RPMI7951 (cell line): ENCODE results near the gene ZFAND2B. TPM values are rescaled to one million over a fixed set of nuclear protein-coding genes. Genes with fewer than 3 reads are reported as not detected.

Source experiments
- DNase-seq: peaks from one replicate; pipeline ENCODE4 v3.0.0-alpha.2; 2012; ENCODE audit warnings: low read depth
- total RNA-seq: library from RNA; depleted of rRNA; stranded (reverse); fragments of >200 nt; shearing (Covaris generic); gene quantifications from 2 replicates; pipeline ENCODE4 v1.2.3, GENCODE V29; 2014; rRNA removed

The ZFAND2B gene
- 49.6 and 55.1 TPM in 2 replicates for total RNA-seq

GRCh38 chr2:219206328-219207133 lies at the start of gene ZFAND2B:
Gene ZFAND2B, plus strand, starts transcription at chr2:219206782. Its CDS starts 206 bp downstream, at chr2:219206988.
- DNase-seq = peak; percentile 93

GRCh38 chr2:219157396-219157795 lies 49.2 kb upstream of the ZFAND2B start:
- DNase-seq = no peak

- no peak for DNase-seq
These were observed 48.6 kb upstream of the ZFAND2B start for GRCh38 chr2:219158025-219158424.

- DNase-seq = no peak
These were observed 48.0 kb upstream of the ZFAND2B start for GRCh38 chr2:219158586-219158985.

- peak; percentile 26 for DNase-seq
These were observed 46.8 kb upstream of the ZFAND2B start for GRCh38 chr2:219159771-219160185.

GRCh38 chr2:219160186-219161017 lies 46.2 kb upstream of the ZFAND2B start, which contains the start of gene NHEJ1:
Gene NHEJ1, minus strand, starts transcription at chr2:219160815. Its CDS starts 2,453 bp downstream, at chr2:219158362.
- DNase-seq = peak; percentile 93

GRCh38 chr2:219161097-219161496 lies 45.5 kb upstream of the ZFAND2B start:
- no peak for DNase-seq

GRCh38 chr2:219163156-219163555 lies 43.4 kb upstream of the ZFAND2B start:
- DNase-seq = no peak

- no peak for DNase-seq
These were observed 41.3 kb upstream of the ZFAND2B start for GRCh38 chr2:219165058-219165911.

- DNase-seq = no peak
These were observed 38.6 kb upstream of the ZFAND2B start for GRCh38 chr2:219167997-219168396.

- DNase-seq = peak; percentile 31
These were observed 38.1 kb upstream of the ZFAND2B start for GRCh38 chr2:219168526-219168925.

GRCh38 chr2:219168932-219169331 lies 37.6 kb upstream of the ZFAND2B start:
- DNase-seq = no peak

- no peak for DNase-seq
These were observed 36.5 kb upstream of the ZFAND2B start, which contains the start of gene SLC23A3 for GRCh38 chr2:219169930-219170654. Gene SLC23A3, minus strand, starts transcription at chr2:219170029. Its CDS starts 45 bp downstream, at chr2:219169984.

GRCh38 chr2:219171231-219171651 lies 35.3 kb upstream of the ZFAND2B start:
- DNase-seq = peak; percentile 73

GRCh38 chr2:219172231-219173154 lies 34.1 kb upstream of the ZFAND2B start:
- DNase-seq = no peak

- no peak for DNase-seq
These were observed 33.4 kb upstream of the ZFAND2B start for GRCh38 chr2:219173176-219173575.

- DNase-seq = no peak
These were observed 32.4 kb upstream of the ZFAND2B start for GRCh38 chr2:219174146-219174545.

- DNase-seq = no peak
These were observed 31.8 kb upstream of the ZFAND2B start for GRCh38 chr2:219174801-219175200.

- no peak for DNase-seq
These were observed 31.1 kb upstream of the ZFAND2B start for GRCh38 chr2:219175486-219175885.
